Daoy (cell line): ENCODE results near the gene MAP3K7. TPM values are rescaled to one million over a fixed set of nuclear protein-coding genes. Genes with fewer than 3 reads are reported as not detected.
A peak's percentile ranks its signal among the peaks of the same experiment; 100 is the strongest.

Experiments
- DNase-seq: peaks from one replicate; pipeline ENCODE4 v3.0.0-alpha.2; 2015; ENCODE audit warnings: low read depth
- total RNA-seq: library from RNA; depleted of rRNA; stranded (reverse); fragments of >200 nt; shearing (Covaris generic); gene quantifications from 2 replicates; pipeline ENCODE4 v1.2.3, GENCODE V29; 2014; rRNA removed

The MAP3K7 gene
- 16.8 and 19.1 TPM in 2 replicates for total RNA-seq

DNA sequence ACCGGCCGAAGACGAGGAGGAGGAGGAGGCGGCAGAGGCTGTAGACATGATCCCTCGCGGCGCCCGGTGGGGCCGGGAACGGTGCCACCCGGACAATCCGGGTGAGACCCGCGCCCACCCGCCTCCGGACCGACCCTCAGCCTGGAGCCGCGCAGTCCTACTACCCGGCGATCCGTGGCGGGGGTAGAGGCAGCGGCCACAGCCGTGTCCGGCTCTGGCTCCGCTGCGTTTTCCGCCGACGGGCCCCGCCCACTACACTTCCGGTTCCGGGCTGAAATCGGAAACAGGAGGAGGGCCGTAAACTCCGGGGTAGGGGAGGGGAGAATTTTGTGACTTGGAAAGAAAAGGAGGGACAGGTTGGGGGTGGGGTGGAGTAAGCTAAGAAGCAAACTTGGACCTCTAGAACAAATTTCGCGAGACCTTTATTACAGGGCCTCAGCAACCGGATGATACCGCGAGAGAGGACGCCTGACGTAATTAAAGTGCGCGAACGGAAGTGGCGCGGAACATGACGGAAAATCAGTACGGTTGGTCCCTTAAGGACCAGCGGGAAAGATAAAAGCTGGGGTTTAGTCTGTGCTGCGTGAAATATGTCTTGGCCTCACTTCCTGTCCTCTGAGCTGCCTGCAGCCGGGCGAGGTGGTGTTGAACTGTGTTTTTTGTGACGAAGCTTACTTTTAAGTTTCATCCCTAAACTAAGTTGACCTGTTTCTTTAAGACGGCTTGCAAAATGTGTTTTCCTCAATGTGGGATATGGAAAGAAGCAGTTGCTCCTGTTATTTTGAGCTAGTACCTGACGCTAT lies at the start of gene MAP3K7:
Gene MAP3K7, minus strand, starts transcription at position 237 of the 803 bp plus-strand sequence. Its CDS starts 189 bp downstream, at position 48.
- DNase-seq: peak; percentile 91

DNA sequence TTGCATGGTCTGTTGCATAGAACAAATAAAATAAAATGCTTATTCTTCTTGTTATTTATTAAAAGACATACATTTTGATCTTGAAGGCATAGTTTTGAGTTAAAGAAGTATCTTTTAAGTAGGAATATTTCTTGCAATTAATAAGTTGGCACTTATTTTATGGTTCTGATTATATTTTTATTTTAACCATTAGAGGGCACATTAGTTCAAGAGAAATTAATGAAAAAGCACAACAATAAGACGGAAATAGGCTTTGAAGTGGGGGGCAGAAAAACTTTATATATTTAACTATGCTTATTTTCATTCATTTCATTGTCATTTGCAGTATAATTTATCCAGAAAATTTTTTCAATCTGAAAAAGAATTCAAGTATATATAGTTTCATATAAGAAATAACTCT lies 44.2 kb upstream of the MAP3K7 start:
- no peak for DNase-seq

DNA sequence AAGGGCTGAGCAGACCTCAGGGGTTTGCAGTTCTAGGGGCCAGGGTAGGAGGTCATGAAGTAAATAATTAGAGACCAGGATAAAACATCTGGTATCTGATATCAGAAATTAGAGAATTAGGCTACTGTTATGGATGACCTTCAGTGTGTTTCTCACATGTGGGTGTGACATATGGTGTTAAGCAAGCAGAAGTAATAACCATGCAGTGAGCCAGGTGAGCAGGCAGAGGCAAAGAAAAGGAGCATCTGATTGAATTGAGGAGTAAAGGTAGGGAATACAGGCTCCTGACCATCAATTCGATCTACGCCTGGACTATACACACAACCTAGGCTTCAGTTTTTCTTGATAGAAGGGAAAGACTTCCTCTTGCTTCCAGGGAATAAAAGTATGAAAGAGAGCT lies 34.7 kb upstream of the MAP3K7 start:
- no peak for DNase-seq

DNA sequence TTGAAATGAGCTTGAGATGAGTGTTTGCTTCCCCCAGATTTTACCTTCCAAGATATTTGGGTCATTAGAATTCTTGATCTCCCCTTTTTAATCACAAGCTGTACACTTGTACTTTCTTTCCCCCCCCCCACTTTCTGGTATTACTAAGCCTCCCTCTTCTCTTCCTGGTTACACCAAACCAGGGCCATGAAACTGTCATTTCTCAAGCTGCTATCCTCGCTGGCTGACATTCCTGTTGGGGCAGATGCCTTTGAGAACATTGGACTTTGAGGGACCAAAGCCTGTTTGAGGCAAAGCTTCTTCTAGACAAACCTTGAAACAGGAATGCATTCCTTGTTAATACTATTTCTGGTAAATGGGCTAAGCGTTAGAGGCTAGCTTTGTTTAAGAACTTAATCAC lies 32.3 kb upstream of the MAP3K7 start:
- no peak for DNase-seq

DNA sequence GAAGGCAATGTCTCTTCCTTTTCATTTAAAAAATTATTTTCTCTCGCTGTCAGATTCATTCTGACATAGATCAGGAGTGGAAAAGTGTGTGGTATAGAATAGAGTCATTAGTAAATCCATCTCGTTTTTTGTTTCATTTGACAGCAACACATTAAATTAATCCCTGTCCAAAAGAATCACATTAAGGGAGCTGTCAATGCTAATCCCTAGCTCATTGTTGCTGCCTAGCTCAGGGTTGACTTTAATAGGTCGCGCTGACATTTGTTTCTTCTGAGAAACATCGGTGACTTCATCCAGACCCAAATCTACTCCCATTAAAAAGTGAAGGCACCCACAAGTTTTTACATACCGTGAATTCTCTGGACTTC lies 25.4 kb upstream of the MAP3K7 start:
- DNase-seq: no peak

DNA sequence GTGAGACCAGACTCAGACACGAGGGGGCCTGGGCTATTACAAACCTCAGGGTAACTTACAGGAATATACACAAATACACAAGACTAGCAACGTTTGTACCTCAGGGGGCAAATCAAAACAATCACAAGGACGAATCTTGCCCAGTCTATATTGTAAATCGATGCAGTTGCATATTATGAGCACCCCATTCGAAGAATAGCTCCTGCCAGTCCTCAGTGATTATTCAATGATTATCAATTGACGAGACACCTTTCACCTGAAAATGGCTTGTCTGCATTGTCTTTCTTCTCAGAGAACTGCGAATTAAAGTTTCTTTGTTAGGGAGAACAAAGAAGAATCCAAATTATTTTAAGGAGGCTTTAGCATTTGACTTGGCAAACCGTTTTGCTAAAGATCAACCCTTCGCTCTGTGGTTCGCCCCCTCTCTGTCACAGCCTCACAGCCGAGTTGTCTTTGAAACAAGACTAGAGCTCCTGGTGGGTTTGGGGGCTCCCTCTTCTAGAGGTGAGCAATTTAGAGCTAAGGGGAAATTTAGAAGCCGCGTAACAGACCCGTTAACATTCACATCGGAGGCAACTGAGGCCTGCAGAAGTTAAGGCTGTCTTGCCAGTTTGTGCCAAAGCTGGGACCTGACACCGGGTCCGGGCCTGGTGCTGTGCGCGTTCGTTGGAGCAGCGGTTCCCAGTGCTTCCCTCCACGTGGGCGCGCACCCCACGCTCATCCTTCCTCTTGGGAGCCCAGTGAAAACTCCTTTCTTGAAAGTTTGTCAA lies 24.9 kb upstream of the MAP3K7 start:
- DNase-seq: no peak

DNA sequence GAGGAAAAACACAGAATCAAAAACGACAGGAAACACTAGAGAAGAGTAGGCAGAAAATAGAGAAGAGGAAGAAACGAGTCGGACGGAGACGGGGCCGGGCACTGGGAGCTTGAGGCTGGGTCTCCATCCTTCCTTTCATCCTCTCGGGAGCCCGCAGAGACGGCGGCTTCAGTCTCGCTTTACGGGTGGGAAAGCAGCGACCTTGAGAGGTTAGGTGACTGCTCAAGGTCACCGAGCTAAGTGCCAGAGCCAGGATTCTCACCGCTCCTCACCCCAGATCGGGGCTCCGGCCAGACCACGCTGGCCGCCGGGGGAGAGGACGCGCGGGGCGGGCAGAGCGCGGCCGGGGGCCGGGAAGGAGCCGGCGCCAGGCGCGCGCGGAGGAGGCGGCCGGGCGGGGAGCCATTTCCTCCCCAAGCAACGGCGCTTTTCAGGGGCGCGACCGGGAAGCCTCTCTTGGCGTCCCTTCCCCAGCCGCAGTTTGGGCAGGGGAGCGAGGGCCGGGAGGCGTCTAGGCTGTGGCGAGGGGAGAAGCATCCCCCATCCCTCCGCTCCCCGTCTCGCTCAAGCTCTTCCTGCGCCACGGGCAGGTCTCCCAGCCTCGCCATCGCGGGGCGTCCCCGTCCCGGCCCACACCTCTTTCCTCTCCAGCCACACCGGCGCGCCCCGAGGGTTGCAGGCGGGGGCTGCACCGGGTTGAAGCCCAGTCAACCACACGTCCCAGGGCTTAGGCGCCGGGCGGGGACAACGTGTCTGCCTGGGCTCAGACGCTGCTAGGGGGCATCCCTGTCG lies 24.1 kb upstream of the MAP3K7 start:
- peak; percentile 39 for DNase-seq

DNA sequence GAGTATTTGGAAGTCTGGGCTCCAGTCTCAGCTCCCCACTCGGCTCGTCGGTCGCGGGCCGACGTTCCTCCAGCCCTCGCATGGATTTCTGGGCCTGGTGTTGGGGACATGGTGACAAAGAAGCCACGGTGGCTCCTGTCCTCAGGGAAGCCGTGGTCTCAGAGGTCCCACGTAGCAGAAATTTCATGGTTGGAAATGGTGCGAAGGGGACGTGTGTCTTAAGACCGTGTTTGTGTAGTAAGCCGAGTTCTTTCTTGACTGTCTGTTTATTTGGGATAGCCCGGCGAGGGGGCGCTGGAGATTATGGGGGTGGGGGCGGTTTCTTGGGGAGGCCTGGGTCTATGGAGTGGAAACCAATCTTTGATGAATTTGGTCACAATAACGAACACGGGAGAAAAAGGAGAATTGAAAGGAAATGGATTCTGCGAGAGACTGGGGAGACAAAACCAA lies 23.5 kb upstream of the MAP3K7 start:
- DNase-seq: peak; percentile 11

DNA sequence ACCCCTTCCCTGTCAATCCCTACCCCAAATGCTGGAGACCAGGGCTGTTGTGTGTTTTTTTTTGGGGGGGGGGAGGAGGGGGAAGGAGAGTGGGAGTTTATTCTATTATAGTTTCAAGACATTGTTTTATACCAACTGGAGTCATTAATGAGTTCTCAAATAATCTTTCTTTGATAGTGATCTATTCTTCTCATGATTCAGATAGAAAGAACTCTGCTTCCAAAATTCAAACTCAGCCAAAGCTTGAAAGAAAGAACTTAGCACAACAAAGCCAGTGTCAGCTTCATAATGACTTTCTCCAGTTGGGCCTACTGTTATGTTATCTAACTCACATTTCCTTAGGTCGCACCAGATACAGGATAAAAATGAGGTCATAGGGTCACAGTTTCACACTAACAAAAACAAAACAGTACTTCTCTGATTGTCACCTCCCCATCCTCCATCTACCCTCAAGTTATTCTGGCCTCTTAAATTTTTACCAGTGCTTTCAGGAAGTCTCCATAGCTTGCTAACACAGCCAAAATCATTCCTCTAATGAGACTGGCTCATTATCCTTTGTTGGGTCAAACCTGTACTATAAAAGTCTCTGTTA lies 19.0 kb upstream of the MAP3K7 start:
- DNase-seq: no peak

DNA sequence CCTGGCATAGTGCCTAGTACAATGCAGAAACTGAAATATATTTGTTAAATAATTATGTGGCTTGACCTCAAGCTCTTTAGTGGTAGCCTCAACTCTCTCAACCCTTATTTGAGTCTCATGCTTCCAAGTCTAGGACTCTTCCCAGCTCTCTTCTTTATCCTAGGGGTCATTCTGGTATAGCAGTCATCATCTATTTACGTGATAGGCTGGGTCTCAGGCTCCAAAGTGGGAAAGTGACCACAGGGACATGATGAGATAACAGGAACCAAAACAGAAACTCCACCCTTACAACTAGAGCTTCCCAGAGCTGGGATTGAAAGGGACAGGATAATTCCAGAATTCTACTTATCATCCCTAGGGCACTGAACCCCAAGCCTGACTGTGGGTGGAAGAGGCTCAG lies 17.7 kb upstream of the MAP3K7 start:
- no peak for DNase-seq

DNA sequence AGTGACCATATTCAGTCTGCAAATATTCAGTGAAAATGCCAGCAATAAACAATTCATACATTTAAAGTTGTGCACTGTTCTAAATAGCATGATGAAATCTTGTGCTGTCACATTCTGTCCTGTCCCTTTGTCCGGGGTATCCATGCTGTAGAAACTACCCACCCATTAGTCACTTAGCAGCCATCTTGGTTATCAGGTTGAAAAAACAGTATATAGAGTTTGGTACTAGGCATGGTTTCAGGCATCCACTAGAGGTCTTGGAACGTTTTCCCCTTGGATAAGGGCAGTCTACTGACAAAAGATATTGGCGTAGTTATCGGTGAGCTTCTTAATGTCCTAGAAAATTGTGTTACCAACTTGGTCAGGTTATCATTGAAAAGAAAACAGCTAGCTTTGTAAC lies 12.3 kb upstream of the MAP3K7 start:
- no peak for DNase-seq

DNA sequence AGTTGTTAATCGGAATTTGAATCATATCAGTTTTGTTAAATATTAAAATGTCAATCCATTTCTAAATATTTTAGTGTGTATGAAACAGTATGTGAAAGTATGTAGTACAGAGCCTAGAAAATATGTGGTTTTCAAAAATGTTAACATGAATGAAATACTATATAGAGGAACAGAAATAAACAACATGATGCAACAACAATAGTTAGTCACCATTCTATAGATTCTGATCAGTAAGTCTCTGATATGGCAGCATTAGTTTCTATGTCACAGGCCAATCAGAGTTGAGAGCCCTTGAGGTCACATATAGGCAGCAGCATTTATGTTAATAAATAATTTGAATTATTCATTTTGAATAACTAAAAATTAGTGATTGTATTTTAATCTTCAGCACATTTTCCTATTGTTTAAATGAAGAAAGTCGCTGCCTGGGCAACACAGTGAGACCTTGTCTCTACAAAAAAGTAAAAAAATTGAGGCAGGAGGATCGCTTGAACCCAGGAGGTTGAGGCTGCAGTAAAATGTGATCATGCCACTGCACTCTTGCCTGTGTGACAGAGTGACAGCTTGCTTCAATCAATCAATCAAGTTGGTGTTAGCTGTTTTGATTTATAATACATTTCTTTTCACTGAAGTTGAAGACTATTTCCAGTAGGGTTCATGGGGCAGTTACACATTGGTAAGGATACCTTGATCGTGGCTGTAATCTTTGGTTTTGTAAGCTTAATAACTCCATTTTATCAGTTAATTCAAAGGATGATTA lies 11.5 kb upstream of the MAP3K7 start:
- no peak for DNase-seq

DNA sequence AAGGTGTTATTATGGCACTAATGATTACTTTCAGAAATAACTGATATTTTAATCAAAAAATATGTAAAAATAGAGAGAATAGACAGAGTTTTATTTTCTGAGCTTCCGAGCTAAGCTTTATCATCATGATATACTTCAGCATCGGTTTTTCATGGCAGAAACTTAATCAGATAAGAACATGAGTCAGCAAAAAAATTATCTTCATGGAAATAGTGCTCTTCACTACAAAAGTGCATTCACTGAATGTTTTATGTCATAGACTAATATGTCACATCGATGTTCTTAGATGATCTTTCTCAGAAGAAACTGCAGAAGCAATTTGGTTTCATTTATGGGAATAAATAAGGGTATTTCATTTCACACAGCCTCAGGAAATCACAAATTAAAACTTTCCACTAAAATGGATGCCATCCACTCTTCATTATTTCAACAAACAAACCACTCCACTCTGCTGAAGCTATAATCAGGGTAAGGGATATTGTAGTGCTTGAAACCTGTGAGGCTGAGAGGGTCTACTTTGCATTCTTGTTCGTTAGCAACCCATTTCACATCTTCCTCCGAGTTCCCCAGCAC lies 10.2 kb upstream of the MAP3K7 start:
- no peak for DNase-seq

DNA sequence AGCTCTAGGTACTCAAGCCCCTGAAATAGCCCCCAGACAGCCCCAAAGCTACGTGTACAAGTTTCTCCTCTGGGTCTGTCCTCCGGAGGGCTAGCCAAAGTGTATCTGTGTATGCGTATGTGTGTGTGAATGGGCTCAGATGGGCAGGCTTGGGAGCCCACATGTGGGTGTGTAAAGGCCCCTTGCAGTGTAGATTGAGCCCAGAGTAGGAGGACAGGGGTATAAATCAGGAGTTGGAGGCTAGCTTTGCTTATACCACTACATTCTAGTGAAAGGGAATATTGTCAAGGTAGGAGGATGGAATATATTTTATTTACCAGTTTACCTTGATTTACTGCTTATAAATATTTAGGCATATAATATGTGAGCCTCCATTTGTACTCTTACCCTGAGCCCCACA lies 9.0 kb upstream of the MAP3K7 start:
- DNase-seq: no peak

DNA sequence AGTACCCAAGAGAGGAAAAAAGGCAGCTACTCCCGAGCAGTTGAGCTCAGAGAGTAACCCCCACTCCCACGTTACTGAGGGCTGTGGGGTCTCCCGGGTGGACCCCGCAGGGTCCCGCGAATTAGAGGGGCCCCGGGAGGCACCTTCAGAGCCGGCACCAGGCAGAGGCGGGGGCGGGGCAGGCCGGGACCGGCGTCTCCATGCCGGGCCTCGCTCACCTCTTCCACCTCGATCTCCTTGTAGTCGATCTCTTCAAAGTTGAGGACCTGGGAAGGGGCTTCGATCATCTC lies 381 bp downstream of the MAP3K7 start:
- DNase-seq: no peak

DNA sequence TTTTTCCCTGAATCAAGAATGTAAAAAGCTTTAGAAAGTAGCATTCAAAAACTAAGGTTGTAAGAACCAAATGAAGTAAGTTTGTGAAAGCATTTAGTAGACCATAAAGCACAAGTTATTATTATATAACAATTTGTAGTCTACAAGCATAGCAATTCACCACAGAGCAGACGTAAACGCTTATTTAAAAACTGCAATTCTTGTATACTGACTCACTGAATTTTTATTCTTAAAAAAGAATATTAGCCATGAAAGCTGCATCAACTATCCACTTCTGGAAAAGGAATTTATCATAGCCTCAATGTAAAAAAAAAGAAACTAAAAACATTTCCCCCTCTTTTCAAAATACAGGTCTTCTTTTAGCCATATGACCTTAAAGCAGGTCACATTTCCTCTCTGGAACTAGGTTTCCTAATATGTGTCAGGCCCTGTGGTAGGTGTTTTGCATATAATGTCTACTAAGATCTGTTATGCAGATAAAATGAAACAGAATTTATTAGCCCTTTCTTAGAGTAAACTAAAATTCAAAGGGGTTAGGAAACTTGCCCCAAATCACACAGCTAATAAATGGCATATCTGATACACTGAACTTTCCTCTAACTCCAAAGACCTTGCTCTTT lies 2.1 kb downstream of the MAP3K7 start:
- DNase-seq: no peak

DNA sequence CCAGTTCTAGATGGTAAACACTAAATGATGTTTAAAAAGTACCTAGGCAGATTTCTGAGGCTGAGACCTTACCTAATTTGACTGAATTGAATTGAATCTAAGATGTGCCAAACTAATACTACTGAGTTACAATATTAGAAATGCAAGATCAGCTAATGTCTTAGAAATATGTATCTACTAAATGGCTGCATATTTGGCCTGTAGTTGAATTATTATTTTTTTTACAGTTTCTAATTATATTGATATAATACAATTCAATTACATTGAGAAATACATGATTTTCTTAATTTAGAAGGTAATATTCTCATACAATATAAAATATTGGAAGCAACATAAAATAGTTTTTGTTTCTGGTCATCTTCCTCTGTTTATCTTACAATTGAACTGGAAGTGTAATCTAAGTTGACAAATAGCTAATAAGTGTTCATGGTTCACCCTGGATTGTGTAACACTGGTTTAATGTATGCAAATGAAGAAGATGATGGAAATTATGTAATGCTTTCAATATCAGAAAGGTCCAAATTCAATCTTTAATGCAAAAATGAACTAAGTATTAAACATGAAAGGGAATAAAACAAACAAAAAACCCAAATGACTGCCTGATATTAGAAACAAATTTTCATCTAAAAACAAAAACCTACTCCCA lies 2.9 kb downstream of the MAP3K7 start:
- no peak for DNase-seq

DNA sequence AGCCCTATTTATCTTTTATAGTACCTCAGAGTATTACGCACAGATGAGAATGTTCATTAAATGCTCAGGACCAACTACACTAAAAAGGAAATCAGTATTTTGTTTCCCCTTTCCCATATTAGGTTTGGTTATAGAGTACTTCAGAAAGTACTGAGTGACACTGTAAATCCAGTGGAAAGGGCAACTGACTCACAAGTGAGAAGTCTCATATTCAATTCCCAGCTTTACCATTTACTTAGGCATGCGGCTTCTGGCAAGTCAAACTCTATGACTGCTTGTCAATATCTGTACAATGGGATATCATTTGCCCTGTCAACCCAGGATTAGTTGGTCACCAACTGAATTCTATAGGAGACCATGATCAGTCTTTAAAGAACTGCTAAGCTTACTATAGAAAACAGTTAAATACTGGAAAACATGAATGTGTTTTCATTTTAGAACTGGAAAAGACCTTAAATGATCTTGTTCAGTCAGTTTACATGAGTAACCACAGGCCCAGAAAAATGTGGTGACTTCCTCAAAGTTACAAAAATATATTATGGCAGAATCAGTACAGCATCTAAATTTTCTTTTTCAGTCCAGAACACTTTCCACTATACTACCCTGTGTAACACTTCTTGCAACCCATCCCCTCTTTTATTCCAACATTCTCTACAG lies 3.6 kb downstream of the MAP3K7 start:
- no peak for DNase-seq

DNA sequence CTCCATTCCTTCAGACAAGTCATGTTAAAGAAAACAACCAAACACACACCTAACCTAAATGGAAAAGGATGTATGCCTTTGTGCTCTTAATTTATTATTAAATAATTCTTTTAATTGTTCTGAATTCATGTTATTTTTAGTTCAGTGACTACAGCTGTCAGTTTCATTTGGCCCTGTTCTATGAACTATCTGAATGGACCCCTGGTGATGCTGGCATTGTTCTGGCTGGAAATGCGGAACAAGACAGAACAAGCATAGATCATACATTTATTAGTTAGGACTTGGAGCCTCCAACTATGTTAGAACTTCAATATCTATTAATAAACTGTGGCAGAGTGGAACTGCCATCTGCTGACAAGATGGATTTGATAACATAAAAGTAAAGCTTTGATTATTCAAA lies 5.7 kb downstream of the MAP3K7 start:
- no peak for DNase-seq
